Measurements from ENCODE around the gene HLTF.

DNA sequence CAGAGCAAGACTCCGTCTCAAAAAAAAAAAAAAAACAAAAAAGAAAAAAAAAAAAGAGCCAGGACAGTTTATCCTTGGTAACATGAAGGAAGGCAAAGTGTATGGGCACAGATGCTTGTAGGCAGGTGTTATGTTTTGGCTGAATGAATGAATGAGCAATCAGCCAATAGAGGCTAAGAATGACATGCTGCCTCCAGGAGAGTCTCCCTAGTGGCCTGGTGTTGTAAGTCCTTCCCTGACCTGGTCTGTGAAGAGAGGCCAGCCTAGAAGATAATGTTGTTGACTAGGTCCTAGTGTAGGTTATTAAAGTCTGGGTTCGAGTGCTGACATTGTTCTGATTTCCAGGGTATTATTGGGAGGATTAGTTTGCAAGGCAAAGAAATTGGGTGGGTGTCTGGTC is 70.1 kb downstream of the HLTF start:
- TF ChIP-seq, protein P1, sequence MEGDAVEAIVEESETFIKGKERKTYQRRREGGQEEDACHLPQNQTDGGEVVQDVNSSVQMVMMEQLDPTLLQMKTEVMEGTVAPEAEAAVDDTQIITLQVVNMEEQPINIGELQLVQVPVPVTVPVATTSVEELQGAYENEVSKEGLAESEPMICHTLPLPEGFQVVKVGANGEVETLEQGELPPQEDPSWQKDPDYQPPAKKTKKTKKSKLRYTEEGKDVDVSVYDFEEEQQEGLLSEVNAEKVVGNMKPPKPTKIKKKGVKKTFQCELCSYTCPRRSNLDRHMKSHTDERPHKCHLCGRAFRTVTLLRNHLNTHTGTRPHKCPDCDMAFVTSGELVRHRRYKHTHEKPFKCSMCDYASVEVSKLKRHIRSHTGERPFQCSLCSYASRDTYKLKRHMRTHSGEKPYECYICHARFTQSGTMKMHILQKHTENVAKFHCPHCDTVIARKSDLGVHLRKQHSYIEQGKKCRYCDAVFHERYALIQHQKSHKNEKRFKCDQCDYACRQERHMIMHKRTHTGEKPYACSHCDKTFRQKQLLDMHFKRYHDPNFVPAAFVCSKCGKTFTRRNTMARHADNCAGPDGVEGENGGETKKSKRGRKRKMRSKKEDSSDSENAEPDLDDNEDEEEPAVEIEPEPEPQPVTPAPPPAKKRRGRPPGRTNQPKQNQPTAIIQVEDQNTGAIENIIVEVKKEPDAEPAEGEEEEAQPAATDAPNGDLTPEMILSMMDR (IDR thresholded peaks at IDR 0.05): no peak
- TF ChIP-seq POLR2A (IDR thresholded peaks at IDR 0.05): no peak

Data from thyroid gland (tissue), 4 donors.